ENCODE measurements around the gene ATP5F1E. TPM values are rescaled to one million over a fixed set of nuclear protein-coding genes. Genes with fewer than 3 reads are reported as not detected.

Gene ATP5F1E
- total and polyA plus RNA-seq, 4 donors, result 11.7 to 148 (median 27.7) TPM

DNA sequence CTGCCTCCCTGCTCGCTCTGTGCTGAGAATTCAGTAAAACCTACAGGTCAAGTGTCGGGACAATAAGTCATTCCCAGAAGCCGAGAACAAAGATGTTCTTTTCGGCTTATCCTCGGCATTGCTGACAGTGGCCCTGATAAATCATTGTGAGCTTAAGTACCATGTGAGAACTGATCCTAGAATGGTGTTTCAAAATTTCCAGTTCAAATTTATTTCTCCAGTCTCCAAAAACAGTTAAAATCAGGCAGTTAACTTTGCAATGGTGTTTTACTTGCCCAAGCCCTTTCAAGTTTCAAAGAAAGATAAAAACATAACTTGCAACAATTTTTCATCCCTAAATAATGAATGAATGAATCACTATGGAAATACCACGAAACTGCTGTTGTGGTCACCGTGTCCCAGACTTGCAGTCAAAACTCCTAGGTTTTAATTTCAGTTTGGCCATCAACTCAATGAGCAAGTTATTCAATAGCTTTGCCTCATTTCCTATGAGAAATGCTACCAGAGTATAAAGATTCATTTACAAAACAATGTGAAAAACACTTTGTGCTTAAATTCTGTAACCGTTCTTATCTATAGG lies 4.3 kb downstream of the ATP5F1E start:
- WGBS, result 93% methylated on average over 8 of the region's 8 CpGs
- Histone ChIP-seq H3K4me1 (ENCODE audit: control insufficient read depth in 4 of 4, insufficient read depth in 4 of 4, low read length in 3 of 4) (peaks cover 5 to 37% (median 22%) of the 10 kb centered on the region in 4 donors), H3K36me3 (ENCODE audit: control insufficient read depth in 4 of 4, insufficient read depth in 3 of 4, low read depth in 1 of 4, low read length in 3 of 4) (peaks cover 8 to 43% (median 22%) of the 10 kb centered on the region in 4 donors)

More for the DNA sequence above, 4.3 kb downstream of the ATP5F1E start:
- Histone ChIP-seq H3K27ac (ENCODE audit: low read depth in 1 of 2, low read length in 2 of 2) (no peak overlapping the region), H3K27me3 (ENCODE audit: control insufficient read depth in 4 of 4, insufficient read depth in 4 of 4, low read length in 3 of 4) (no peaks in the 10 kb centered on the region), H3K4me3 (ENCODE audit: low read depth in 1 of 3, low read length in 3 of 3) (no peak overlapping the region), H3K9me3 (ENCODE audit: control insufficient read depth in 4 of 4, low read length in 3 of 4) (no peaks in the 10 kb centered on the region), H3K9ac (ENCODE audit: low read depth in 1 of 2, low read length in 2 of 2) (no peak overlapping the region)
- no peak for DNase-seq (ENCODE audit: low spot score)
- TF ChIP-seq, protein P1, sequence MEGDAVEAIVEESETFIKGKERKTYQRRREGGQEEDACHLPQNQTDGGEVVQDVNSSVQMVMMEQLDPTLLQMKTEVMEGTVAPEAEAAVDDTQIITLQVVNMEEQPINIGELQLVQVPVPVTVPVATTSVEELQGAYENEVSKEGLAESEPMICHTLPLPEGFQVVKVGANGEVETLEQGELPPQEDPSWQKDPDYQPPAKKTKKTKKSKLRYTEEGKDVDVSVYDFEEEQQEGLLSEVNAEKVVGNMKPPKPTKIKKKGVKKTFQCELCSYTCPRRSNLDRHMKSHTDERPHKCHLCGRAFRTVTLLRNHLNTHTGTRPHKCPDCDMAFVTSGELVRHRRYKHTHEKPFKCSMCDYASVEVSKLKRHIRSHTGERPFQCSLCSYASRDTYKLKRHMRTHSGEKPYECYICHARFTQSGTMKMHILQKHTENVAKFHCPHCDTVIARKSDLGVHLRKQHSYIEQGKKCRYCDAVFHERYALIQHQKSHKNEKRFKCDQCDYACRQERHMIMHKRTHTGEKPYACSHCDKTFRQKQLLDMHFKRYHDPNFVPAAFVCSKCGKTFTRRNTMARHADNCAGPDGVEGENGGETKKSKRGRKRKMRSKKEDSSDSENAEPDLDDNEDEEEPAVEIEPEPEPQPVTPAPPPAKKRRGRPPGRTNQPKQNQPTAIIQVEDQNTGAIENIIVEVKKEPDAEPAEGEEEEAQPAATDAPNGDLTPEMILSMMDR (IDR thresholded peaks at IDR 0.05; ENCODE audit: low read depth, low read length, missing input control), result no peak
- TF ChIP-seq YY1 (IDR thresholded peaks at IDR 0.05) (no peak), RXRA (IDR thresholded peaks at IDR 0.05) (no peak), TAF1 (conservative IDR thresholded peaks at IDR 0.05) (no peak), NR2F2 (IDR thresholded peaks at IDR 0.05) (no peak), EGR1 (IDR thresholded peaks at IDR 0.05; ENCODE audit: low read depth in 2 of 2) (no peak), HNF4G (IDR thresholded peaks at IDR 0.05) (no peak), RAD21 (IDR thresholded peaks at IDR 0.05) (no peak), HNF4A (conservative IDR thresholded peaks at IDR 0.05) (no peak), FOXA1 (IDR thresholded peaks at IDR 0.05) (no peak), FOXA2 (IDR thresholded peaks at IDR 0.05) (no peak), SP1 (IDR thresholded peaks at IDR 0.05) (no peak), GABPA (IDR thresholded peaks at IDR 0.05 in 1 of 2, conservative IDR thresholded peaks at IDR 0.05 in 1 of 2) (no peak), JUND (IDR thresholded peaks at IDR 0.05) (no peak)
- TF ChIP-seq, protein P2, sequence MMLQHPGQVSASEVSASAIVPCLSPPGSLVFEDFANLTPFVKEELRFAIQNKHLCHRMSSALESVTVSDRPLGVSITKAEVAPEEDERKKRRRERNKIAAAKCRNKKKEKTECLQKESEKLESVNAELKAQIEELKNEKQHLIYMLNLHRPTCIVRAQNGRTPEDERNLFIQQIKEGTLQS (IDR thresholded peaks at IDR 0.05), result no peak
- TF ChIP-seq, protein P3, sequence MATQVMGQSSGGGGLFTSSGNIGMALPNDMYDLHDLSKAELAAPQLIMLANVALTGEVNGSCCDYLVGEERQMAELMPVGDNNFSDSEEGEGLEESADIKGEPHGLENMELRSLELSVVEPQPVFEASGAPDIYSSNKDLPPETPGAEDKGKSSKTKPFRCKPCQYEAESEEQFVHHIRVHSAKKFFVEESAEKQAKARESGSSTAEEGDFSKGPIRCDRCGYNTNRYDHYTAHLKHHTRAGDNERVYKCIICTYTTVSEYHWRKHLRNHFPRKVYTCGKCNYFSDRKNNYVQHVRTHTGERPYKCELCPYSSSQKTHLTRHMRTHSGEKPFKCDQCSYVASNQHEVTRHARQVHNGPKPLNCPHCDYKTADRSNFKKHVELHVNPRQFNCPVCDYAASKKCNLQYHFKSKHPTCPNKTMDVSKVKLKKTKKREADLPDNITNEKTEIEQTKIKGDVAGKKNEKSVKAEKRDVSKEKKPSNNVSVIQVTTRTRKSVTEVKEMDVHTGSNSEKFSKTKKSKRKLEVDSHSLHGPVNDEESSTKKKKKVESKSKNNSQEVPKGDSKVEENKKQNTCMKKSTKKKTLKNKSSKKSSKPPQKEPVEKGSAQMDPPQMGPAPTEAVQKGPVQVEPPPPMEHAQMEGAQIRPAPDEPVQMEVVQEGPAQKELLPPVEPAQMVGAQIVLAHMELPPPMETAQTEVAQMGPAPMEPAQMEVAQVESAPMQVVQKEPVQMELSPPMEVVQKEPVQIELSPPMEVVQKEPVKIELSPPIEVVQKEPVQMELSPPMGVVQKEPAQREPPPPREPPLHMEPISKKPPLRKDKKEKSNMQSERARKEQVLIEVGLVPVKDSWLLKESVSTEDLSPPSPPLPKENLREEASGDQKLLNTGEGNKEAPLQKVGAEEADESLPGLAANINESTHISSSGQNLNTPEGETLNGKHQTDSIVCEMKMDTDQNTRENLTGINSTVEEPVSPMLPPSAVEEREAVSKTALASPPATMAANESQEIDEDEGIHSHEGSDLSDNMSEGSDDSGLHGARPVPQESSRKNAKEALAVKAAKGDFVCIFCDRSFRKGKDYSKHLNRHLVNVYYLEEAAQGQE (IDR thresholded peaks at IDR 0.05), result no peak
- TF ChIP-seq, protein P4, sequence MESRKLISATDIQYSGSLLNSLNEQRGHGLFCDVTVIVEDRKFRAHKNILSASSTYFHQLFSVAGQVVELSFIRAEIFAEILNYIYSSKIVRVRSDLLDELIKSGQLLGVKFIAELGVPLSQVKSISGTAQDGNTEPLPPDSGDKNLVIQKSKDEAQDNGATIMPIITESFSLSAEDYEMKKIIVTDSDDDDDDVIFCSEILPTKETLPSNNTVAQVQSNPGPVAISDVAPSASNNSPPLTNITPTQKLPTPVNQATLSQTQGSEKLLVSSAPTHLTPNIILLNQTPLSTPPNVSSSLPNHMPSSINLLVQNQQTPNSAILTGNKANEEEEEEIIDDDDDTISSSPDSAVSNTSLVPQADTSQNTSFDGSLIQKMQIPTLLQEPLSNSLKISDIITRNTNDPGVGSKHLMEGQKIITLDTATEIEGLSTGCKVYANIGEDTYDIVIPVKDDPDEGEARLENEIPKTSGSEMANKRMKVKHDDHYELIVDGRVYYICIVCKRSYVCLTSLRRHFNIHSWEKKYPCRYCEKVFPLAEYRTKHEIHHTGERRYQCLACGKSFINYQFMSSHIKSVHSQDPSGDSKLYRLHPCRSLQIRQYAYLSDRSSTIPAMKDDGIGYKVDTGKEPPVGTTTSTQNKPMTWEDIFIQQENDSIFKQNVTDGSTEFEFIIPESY (IDR thresholded peaks at IDR 0.05), result no peak
- TF ChIP-seq, protein P5, sequence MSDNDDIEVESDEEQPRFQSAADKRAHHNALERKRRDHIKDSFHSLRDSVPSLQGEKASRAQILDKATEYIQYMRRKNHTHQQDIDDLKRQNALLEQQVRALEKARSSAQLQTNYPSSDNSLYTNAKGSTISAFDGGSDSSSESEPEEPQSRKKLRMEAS (IDR thresholded peaks at IDR 0.05), result no peak

Measured in liver (tissue), 9 donors.